ENCODE measurements around the gene LCN12. TPM values are rescaled to one million over a fixed set of nuclear protein-coding genes. Genes with fewer than 3 reads are reported as not detected.

The LCN12 gene
- total RNA-seq, 1 experiment from 2014 or later: 2.5 TPM

DNA sequence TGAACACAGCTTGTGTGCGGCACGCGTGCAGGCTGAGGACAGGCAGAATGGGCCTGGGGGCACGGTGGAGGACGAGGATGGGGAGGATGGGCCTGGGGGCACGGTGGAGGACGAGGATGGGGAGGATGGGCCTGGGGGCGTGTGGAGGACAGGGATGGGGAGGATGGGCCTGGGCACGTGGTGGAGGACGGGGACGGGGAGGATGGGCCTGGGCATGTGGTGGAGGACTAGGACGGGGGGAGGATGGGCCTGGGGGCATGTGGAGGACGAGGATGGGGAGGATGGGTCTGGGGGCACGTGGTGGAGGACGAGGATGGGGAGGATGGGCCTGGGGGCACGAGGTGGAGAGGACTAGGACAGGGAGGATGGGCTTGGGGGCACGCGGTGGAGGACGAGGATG lies 29.5 kb upstream of the LCN12 start:
- no peak overlapping the region for H3K4me3 ChIP-seq (ENCODE audit: low read depth in 2 of 2, low read length in 2 of 2)
- CTCF ChIA-PET: interaction anchor here (0.7 kb wide), 1 partner anchor 19 kb away, joined by 4 read pairs; no protein-coding TSS in a partner anchor

DNA sequence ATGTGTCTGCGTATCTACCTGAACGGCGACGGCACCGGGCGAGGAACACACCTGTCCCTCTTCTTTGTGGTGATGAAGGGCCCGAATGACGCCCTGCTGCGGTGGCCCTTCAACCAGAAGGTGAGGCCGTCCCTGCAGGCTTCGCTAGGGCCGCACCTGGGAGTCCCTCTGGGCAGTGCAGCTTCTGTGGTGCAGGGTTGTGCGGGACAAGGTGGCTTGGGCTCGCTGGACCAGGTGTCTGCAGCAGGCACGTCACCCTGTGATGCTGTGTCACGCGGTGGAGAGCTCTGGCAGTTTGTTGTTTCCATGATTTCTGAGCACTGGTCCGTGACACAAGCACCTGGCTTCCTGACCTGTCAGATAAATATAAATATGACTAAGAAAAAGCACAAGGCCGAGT lies 28.2 kb upstream of the LCN12 start:
- intact Hi-C loops (cut with micrococcal nuclease; ENCODE audit: unreplicated experiment): no loop called here
- in situ Hi-C loops (cut with HindIII; ENCODE audit: low pct_unique_long_range_greater_than_20kb, low sequenced_read_pairs): no loop called here

More for the DNA sequence above, 29.5 kb upstream of the LCN12 start:
- no peak overlapping the region for H3K27ac ChIP-seq (ENCODE audit: low read length)
- intact Hi-C loops (cut with micrococcal nuclease; ENCODE audit: unreplicated experiment): no loop called here
- DNase-seq (ENCODE audit: low read depth, low spot score): no peak
- no peak for ATAC-seq
- TF ChIP-seq, protein P1, sequence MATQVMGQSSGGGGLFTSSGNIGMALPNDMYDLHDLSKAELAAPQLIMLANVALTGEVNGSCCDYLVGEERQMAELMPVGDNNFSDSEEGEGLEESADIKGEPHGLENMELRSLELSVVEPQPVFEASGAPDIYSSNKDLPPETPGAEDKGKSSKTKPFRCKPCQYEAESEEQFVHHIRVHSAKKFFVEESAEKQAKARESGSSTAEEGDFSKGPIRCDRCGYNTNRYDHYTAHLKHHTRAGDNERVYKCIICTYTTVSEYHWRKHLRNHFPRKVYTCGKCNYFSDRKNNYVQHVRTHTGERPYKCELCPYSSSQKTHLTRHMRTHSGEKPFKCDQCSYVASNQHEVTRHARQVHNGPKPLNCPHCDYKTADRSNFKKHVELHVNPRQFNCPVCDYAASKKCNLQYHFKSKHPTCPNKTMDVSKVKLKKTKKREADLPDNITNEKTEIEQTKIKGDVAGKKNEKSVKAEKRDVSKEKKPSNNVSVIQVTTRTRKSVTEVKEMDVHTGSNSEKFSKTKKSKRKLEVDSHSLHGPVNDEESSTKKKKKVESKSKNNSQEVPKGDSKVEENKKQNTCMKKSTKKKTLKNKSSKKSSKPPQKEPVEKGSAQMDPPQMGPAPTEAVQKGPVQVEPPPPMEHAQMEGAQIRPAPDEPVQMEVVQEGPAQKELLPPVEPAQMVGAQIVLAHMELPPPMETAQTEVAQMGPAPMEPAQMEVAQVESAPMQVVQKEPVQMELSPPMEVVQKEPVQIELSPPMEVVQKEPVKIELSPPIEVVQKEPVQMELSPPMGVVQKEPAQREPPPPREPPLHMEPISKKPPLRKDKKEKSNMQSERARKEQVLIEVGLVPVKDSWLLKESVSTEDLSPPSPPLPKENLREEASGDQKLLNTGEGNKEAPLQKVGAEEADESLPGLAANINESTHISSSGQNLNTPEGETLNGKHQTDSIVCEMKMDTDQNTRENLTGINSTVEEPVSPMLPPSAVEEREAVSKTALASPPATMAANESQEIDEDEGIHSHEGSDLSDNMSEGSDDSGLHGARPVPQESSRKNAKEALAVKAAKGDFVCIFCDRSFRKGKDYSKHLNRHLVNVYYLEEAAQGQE (IDR thresholded peaks at IDR 0.05; ENCODE audit: insufficient read depth in 1 of 2, low read depth in 2 of 2, low read length in 1 of 2): no peak
- TF ChIP-seq, protein P2, sequence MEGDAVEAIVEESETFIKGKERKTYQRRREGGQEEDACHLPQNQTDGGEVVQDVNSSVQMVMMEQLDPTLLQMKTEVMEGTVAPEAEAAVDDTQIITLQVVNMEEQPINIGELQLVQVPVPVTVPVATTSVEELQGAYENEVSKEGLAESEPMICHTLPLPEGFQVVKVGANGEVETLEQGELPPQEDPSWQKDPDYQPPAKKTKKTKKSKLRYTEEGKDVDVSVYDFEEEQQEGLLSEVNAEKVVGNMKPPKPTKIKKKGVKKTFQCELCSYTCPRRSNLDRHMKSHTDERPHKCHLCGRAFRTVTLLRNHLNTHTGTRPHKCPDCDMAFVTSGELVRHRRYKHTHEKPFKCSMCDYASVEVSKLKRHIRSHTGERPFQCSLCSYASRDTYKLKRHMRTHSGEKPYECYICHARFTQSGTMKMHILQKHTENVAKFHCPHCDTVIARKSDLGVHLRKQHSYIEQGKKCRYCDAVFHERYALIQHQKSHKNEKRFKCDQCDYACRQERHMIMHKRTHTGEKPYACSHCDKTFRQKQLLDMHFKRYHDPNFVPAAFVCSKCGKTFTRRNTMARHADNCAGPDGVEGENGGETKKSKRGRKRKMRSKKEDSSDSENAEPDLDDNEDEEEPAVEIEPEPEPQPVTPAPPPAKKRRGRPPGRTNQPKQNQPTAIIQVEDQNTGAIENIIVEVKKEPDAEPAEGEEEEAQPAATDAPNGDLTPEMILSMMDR (IDR thresholded peaks at IDR 0.05): no peak
- TF ChIP-seq POLR2AphosphoS5 (IDR thresholded peaks at IDR 0.05; ENCODE audit: low read depth, low read length): no peak
- TF ChIP-seq SIN3A (IDR thresholded peaks at IDR 0.05; ENCODE audit: borderline replicate concordance, insufficient read depth, low read depth, low read length): no peak
- TF ChIP-seq TCF7L2 (IDR thresholded peaks at IDR 0.05; ENCODE audit: low read depth, low read length): no peak
- BruUV-seq (replicated peaks): no TSS peak
- H3K9me3 ChIP-seq (ENCODE audit: control insufficient read depth, insufficient read depth, low read depth, low read length): no peaks in the 10 kb centered on the region
- H3K27me3 ChIP-seq (ENCODE audit: control insufficient read depth, insufficient read depth, low read length): no peaks in the 10 kb centered on the region
- H3K4me1 ChIP-seq (ENCODE audit: control insufficient read depth, insufficient read depth, low read length): no peaks in the 10 kb centered on the region
- peaks cover 3% of the 10 kb centered on the region for H3K36me3 ChIP-seq (ENCODE audit: control insufficient read depth, insufficient read depth, low read length)
- in situ Hi-C loops (cut with HindIII; ENCODE audit: low pct_unique_long_range_greater_than_20kb, low sequenced_read_pairs): no loop called here
- POLR2A ChIA-PET: no interaction called here

More for the DNA sequence above, 28.2 kb upstream of the LCN12 start:
- Histone ChIP-seq H3K9me3 (ENCODE audit: control insufficient read depth, insufficient read depth, low read depth, low read length) (no peaks in the 10 kb centered on the region), H3K36me3 (ENCODE audit: control insufficient read depth, insufficient read depth, low read length) (peaks cover 5% of the 10 kb centered on the region), H3K27me3 (ENCODE audit: control insufficient read depth, insufficient read depth, low read length) (no peaks in the 10 kb centered on the region), H3K4me3 (ENCODE audit: low read depth in 2 of 2, low read length in 2 of 2) (no peak overlapping the region), H3K4me1 (ENCODE audit: control insufficient read depth, insufficient read depth, low read length) (no peaks in the 10 kb centered on the region), H3K27ac (ENCODE audit: low read length) (no peak overlapping the region)
- no peak for DNase-seq (ENCODE audit: low read depth, low spot score)
- no peak for ATAC-seq
- ChIA-PET POLR2A (no interaction called here), CTCF (no interaction called here)
- no TSS peak for BruUV-seq (replicated peaks)
- no peak for TF ChIP-seq POLR2AphosphoS5 (IDR thresholded peaks at IDR 0.05; ENCODE audit: low read depth, low read length)
- TF ChIP-seq, protein P2 (IDR thresholded peaks at IDR 0.05): no peak
- no peak for TF ChIP-seq SIN3A (IDR thresholded peaks at IDR 0.05; ENCODE audit: borderline replicate concordance, insufficient read depth, low read depth, low read length)
- no peak for TF ChIP-seq TCF7L2 (IDR thresholded peaks at IDR 0.05; ENCODE audit: low read depth, low read length)
- TF ChIP-seq, protein P1 (IDR thresholded peaks at IDR 0.05; ENCODE audit: insufficient read depth in 1 of 2, low read depth in 2 of 2, low read length in 1 of 2): no peak

Measured in Panc1 (cell line).